Smooth muscle cell (in vitro differentiated cells): ENCODE measurements around the gene TRIM63. TPM values are rescaled to one million over a fixed set of nuclear protein-coding genes. Genes with fewer than 3 reads are reported as not detected.

ENCODE experiments used
- DNase-seq: peaks from one replicate; lab custom pipeline; 2025; ENCODE audit not compliant: unreplicated experiment; lab: John Stamatoyannopoulos, UW
- H2AFZ ChIP-seq: fragments of 200-600 bp; sonication (generic); 2 replicates; pipeline ENCODE4 v1.6.0; 2016; ENCODE audit warnings: antibody characterized with exemption, low read depth, mild to moderate bottlenecking
- H3F3A ChIP-seq: fragments of 200-600 bp; sonication (generic); 2 replicates; pipeline ENCODE4 v1.6.0; 2017; ENCODE audit warnings: antibody characterized with exemption, low read depth
- H3K27ac ChIP-seq: fragments of 200-600 bp; sonication (generic); 2 replicates; pipeline ENCODE4 v1.5.1; 2016; ENCODE audit warnings: low read depth, mild to moderate bottlenecking
- H3K27me3 ChIP-seq: fragments of 200-600 bp; sonication (generic); 2 replicates; pipeline ENCODE4 v1.6.1; 2016; ENCODE audit warnings: low read depth, mild to moderate bottlenecking
- H3K36me3 ChIP-seq: fragments of 200-600 bp; sonication (generic); 2 replicates; pipeline ENCODE4 v1.5.1; 2016; ENCODE audit warnings: low read depth
- H3K4me1 ChIP-seq: fragments of 200-600 bp; sonication (generic); 2 replicates; pipeline ENCODE4 v1.5.1; 2016; ENCODE audit warnings: low read depth
- H3K4me2 ChIP-seq: fragments of 200-600 bp; sonication (generic); 2 replicates; pipeline ENCODE4 v1.6.0; 2016; ENCODE audit warnings: mild to moderate bottlenecking
- H3K4me3 ChIP-seq: fragments of 200-600 bp; sonication (generic); 2 replicates; pipeline ENCODE4 v1.5.1; 2016; ENCODE audit warnings: mild to moderate bottlenecking
- H3K79me2 ChIP-seq: fragments of 200-600 bp; sonication (generic); 2 replicates; pipeline ENCODE4 v1.6.0; 2016; ENCODE audit warnings: low read depth, mild to moderate bottlenecking
- H3K9ac ChIP-seq: fragments of 200-600 bp; sonication (generic); 2 replicates; pipeline ENCODE4 v1.6.0; 2016; ENCODE audit warnings: low read depth
- H3K9me3 ChIP-seq: fragments of 200-600 bp; sonication (generic); replicated peaks from 2 replicates; pipeline ENCODE4 v1.5.1; 2016; ENCODE audit warnings: low read depth
- H4K20me1 ChIP-seq: fragments of 200-600 bp; sonication (generic); 2 replicates; pipeline ENCODE4 v1.6.0; 2016; ENCODE audit warnings: low read depth
- WGBS: methylation state at CpG from one replicate; pipeline ENCODE4 v1.1.7; 2016; ENCODE audit warnings: low lambda C conversion rate; 5-methylcytosine and 5-hydroxymethylcytosine counted together
- polyA plus RNA-seq: library from polyadenylated mRNA; unstranded; fragments of >200 nt; fragmentation: Nextera tagmentation; extraction: Ambion mirVana; gene quantifications from 2 replicates; pipeline ENCODE4 v1.2.1, GENCODE V29; 2016
- total RNA-seq: library from RNA; depleted of rRNA; stranded (reverse); fragments of >200 nt; gene quantifications from 2 replicates; pipeline ENCODE4 v1.2.3, GENCODE V29; 2014
- TF ChIP-seq, protein P1 (sequence below): fragments of 200-600 bp; sonication (generic); IDR thresholded peaks from 2 replicates; pipeline ENCODE4 v1.5.1; 2017; ENCODE audit warnings: borderline replicate concordance, mild to moderate bottlenecking, antibody characterized with exemption; ENCODE audit not compliant: insufficient read depth, poor library complexity, severe bottlenecking

Gene TRIM63
- total and polyA plus RNA-seq, 2 experiments from 2014 or later: 0.14 TPM; not detected in 1

DNA sequence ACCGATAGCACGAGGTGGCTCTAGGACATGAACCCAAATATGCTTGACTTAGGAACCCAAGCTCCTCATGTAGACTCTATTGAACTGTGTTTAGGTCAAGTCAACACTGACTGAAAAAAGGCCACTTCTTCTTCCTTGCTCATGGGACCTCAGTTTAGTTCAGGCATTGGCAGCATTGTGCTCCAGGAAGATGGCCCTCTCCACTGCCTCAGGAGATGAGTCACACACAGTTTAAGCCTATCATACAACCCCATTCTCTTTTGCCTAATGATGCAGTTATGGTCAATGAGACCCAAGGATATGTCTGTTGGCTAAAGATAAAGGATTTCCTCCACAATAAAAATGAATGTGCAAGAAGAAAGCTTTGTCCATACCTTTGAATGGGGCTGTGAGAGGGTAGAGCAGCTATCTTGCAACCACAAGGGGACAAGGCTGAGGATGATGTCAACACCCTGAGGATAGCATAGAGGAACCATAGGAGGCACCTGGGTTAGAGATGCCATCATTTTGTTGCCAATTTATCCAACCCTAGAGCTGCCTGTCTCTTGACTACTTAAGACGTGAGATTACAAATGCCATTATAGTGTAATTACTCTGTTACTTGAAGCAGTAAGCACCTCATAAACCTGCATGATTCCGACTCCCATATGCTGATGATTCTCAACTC lies 3.0 kb upstream of the TRIM63 start:
- Histone ChIP-seq H3K36me3 (no peaks in the 10 kb centered on the region), H3K9me3 (no peaks in the 10 kb centered on the region), H3K4me3 (no peak overlapping the region), H4K20me1 (no peaks in the 10 kb centered on the region), H3K27ac (no peak overlapping the region), H3K4me2 (no peak overlapping the region), H3K79me2 (no peaks in the 10 kb centered on the region), H3F3A (no peaks in the 10 kb centered on the region), H3K4me1 (no peaks in the 10 kb centered on the region), H2AFZ (no peak overlapping the region), H3K27me3 (no peaks in the 10 kb centered on the region), H3K9ac (no peak overlapping the region)
- no peak for DNase-seq
- 92% methylated on average over 4 of the region's 4 CpGs for WGBS
- TF ChIP-seq, protein P1, sequence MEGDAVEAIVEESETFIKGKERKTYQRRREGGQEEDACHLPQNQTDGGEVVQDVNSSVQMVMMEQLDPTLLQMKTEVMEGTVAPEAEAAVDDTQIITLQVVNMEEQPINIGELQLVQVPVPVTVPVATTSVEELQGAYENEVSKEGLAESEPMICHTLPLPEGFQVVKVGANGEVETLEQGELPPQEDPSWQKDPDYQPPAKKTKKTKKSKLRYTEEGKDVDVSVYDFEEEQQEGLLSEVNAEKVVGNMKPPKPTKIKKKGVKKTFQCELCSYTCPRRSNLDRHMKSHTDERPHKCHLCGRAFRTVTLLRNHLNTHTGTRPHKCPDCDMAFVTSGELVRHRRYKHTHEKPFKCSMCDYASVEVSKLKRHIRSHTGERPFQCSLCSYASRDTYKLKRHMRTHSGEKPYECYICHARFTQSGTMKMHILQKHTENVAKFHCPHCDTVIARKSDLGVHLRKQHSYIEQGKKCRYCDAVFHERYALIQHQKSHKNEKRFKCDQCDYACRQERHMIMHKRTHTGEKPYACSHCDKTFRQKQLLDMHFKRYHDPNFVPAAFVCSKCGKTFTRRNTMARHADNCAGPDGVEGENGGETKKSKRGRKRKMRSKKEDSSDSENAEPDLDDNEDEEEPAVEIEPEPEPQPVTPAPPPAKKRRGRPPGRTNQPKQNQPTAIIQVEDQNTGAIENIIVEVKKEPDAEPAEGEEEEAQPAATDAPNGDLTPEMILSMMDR: no peak

GRCh38 chr1:26069941-26070295 lies 2.5 kb upstream of the TRIM63 start:
- no peak overlapping the region for H3K4me3 ChIP-seq
- TF ChIP-seq, protein P1: no peak
- WGBS: 100% methylated on average over 1 of the region's 1 CpG
- H3K27me3 ChIP-seq: no peaks in the 10 kb centered on the region
- no peaks in the 10 kb centered on the region for H3K4me1 ChIP-seq
- no peak overlapping the region for H2AFZ ChIP-seq
- H3K36me3 ChIP-seq: no peaks in the 10 kb centered on the region
- H3K9ac ChIP-seq: no peak overlapping the region
- no peaks in the 10 kb centered on the region for H3K79me2 ChIP-seq
- no peaks in the 10 kb centered on the region for H3F3A ChIP-seq
- no peak overlapping the region for H3K4me2 ChIP-seq
- no peak overlapping the region for H3K27ac ChIP-seq
- DNase-seq: no peak
- H4K20me1 ChIP-seq: no peaks in the 10 kb centered on the region
- no peaks in the 10 kb centered on the region for H3K9me3 ChIP-seq

GRCh38 chr1:26066857-26067256 lies 573 bp downstream of the TRIM63 start:
- Histone ChIP-seq H3K4me1 (no peaks in the 10 kb centered on the region), H2AFZ (no peak overlapping the region)
- 30% methylated on average over 3 of the region's 4 CpGs for WGBS

More at GRCh38 chr1:26066857-26067256, 573 bp downstream of the TRIM63 start:
- no peaks in the 10 kb centered on the region for H3K79me2 ChIP-seq
- DNase-seq: no peak
- peak overlapping the region; percentile 51 for H3K4me2 ChIP-seq
- no peaks in the 10 kb centered on the region for H3K9me3 ChIP-seq
- no peaks in the 10 kb centered on the region for H3K27me3 ChIP-seq
- no peak overlapping the region for H3K4me3 ChIP-seq
- no peaks in the 10 kb centered on the region for H3F3A ChIP-seq
- TF ChIP-seq, protein P1: no peak
- H4K20me1 ChIP-seq: no peaks in the 10 kb centered on the region
- no peak overlapping the region for H3K9ac ChIP-seq
- H3K27ac ChIP-seq: no peak overlapping the region
- H3K36me3 ChIP-seq: no peaks in the 10 kb centered on the region
